ENCODE results near the gene PIGV.

Gene PIGV

DNA sequence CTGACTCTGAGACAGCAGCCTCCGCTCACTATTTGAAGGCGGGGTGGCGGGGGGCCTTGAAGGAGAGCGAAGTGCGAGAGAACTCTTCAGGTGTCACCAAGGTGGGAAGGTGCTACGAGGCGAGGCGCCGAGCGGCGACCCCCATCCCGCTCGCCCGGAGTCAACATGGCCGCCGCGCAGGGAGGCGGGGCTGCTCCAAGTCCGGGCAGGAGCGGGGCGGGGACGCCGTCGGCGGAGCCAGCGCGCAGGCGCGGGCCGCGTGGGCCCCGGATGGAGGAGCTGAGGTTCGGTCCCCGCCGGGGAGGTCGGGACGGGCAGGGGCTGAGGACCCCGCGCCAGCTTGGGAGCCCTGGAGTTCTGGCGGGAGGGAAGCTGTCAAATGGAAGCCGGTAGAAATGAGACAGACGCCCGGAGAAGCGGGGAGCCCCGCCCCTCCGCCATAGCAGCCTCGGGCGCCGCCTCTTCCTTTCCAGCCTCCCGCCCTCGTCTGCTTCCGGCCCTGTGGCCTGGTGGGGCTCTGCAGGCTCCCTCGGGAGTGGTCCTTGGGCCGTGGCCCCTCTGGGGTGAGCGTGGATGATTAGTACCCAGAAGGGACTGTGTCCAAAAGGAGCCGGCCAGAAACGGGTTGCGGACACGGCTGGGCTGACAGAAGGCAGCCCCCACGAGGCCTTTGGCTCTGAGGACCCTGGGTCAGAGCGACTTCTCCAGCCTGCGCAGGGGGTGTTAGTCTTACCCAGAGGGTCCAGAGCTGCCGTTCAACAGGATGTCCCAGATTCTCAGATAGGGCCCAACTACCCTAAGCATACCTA, at the start of gene PIGV:
Gene PIGV (plus strand): TSS at position 245 of the 809 bp plus-strand sequence. CDS start 2,866 bp downstream, outside the sequence.
- no peak for DNase-seq (ENCODE audit: low read depth, low spot score)

GRCh38 chr1:26739329-26739914, 48.3 kb upstream of the PIGV start:
- no peak for DNase-seq (ENCODE audit: low read depth, low spot score)

GRCh38 chr1:26740023-26740634, 47.6 kb upstream of the PIGV start:
- DNase-seq (ENCODE audit: low read depth, low spot score) = no peak

DNA sequence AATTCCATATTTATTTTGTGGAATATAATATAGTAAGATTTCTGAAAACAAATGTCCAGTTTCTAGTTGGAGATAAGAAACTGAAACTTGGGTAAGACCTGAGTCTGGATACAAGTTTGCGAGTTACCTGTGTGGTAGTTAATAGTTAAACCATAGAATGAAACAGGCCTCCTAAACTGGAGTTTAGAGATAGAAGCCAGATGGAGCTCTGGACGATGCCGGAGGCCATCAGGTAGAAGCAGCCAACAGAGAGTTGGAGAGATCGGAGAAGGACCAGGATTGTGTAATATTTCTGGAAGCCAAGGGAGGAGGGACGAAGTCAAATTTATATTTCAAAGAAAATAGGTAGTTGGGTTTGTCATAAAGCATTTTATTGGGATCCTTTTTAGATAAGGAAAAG, 46.8 kb upstream of the PIGV start:
- no peak for DNase-seq (ENCODE audit: low read depth, low spot score)

DNA sequence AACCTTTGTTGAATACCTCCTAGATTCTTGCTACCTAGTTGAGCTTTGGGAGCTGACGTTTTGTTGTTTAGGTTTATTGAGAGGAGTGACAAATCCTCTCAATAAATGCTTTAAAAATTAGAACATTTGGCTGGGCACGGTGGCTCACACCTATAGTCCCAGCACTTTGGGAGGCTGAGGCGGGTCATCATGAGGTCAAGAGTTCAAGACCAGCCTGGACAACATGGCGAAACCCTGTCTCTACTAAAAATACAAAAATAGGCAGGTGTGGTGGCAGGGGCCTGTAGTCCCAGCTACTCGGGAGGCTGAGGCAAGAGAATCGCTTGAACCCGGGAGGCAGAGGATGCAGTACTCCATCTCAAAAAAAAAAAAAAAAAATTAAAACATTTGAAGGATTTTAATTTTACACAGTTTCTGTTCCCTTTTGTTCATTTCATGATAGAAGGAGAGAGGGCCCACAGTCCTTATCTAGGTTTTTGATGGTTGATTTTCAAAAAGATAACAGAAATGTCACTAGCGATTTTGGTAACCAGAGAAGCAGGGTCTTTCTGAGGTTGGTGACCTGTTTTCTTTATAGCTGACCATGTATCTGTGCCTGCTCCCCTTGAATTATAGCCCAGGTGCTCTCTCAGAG, 44.2 kb upstream of the PIGV start:
- no peak for DNase-seq (ENCODE audit: low read depth, low spot score)

GRCh38 chr1:26744075-26744959, 43.4 kb upstream of the PIGV start:
- DNase-seq (ENCODE audit: low read depth, low spot score) = peak; percentile 47

DNA sequence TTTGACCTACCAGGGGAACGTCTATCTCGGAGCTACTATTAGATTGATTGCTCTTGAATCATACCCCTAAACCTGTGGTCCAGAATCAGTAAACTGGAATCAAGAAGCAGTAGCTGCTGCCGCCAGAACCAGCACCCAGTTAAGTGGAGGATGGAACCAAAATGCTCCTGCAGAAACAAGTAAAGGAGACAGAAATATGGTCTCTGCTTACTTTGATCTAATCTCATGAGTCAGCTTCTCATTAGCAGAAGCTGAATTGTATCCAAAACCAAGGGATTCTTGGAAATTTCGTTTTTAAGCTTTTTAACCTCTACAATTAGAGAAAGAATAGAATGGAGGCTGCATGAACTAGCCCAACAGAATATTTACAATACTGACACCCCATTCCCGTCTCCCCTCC, 42.6 kb upstream of the PIGV start:
- no peak for DNase-seq (ENCODE audit: low read depth, low spot score)

DNA sequence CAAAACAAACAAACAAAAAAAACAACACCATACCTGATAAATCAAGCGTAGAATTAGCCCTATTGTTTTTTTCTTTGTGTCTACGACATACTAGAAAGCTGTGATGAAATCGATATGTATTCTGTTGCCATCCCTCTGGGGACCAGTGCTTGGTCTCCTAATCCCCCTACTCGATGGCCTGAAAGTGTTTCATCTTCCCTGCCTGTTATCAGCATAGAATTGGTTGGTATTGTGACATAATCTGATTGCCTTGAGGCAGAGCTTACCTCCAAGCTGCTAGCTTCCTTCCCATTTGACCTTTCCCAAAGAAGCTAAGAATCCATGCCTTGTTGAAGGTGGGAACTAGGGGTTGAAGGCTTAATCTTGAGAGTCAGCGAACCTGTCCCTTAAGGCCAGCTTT, 40.7 kb upstream of the PIGV start:
- DNase-seq (ENCODE audit: low read depth, low spot score) = no peak

- DNase-seq (ENCODE audit: low read depth, low spot score) = no peak
Measured at GRCh38 chr1:26748351-26748750, 39.4 kb upstream of the PIGV start.

- DNase-seq (ENCODE audit: low read depth, low spot score) = no peak
Measured at GRCh38 chr1:26749458-26749857, 38.3 kb upstream of the PIGV start.

GRCh38 chr1:26750428-26750827, 37.3 kb upstream of the PIGV start:
- no peak for DNase-seq (ENCODE audit: low read depth, low spot score)

GRCh38 chr1:26752519-26752918, 35.2 kb upstream of the PIGV start:
- no peak for DNase-seq (ENCODE audit: low read depth, low spot score)

DNA sequence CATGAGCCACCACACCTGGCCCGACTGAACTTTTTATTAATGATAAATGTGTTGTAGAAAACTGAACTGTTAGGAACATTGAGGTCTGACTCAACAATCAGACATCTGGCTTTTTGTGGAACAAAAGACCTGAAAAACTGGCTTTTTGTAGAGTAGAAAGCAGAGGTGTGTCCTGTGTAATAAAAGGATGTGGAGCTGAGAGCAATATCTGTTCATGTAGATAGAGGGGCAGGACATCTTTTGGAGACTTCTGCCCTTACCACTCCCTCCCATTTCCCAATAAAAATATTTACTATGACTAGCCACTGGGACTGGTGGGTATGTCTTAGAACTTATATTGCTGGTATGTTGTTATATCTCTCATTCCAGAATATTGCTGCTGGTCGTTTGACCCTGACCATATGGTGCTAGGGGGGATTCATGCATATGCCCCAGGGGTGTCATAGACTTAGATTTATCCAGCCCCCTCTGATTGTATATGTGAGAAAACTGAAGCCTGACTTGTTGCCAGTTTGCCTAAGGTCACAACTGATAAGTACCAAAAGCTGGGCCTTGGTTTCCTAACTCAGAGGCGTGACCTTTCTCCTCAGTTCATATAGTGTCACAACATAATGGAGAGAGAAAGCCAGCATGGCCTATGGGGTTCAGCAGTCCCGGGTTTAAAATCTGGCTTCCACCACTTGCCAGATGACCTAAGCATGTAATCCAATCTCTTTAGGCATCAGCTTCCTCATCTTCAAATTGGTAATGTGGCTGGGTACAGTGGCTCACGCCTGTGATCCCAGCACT, 33.5 kb upstream of the PIGV start:
- DNase-seq (ENCODE audit: low read depth, low spot score) = no peak

GRCh38 chr1:26758358-26758757, 29.4 kb upstream of the PIGV start:
- DNase-seq (ENCODE audit: low read depth, low spot score) = no peak

- no peak for DNase-seq (ENCODE audit: low read depth, low spot score)
Measured at GRCh38 chr1:26759531-26759930, 28.2 kb upstream of the PIGV start.

DNA sequence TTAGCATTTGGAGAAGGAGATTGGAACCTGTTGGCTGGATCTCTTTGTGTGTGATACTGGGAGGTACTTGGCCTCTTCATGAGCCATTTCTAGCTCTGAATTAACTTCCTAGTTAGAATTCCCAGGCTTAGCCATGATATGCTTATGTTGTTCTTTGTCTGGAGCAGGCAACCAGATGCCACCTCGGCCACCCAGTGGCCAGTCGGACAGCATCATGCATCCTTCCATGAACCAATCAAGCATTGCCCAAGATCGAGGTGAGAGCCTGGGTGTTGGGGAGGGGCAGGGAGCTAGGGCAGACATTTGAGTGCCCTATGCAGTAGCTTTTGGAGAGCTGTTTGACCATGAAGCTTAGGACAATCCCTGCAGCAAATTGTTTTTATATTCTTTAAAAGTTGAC, 26.5 kb upstream of the PIGV start:
- DNase-seq (ENCODE audit: low read depth, low spot score) = no peak

- DNase-seq (ENCODE audit: low read depth, low spot score) = no peak
Measured at GRCh38 chr1:26767714-26768113, 20.0 kb upstream of the PIGV start.

DNA sequence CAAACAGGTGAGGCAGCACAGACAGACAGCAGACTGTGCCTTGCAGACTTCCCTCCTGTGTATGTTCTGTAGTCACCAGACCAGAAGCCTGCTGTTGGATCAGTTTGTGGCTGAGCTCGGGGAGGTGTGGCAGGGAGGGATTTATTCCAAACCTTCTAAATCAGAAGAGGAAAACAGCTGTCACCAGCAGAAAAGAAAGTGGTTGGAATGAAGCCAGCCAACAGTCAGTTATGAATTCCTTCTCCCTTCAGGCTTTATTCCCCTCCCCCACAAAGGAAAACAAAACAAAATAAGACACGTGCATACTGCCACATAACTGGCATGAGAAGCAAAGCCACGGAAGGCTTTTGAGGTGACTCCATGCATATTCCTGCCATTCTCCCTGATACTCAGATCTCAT, 19.0 kb upstream of the PIGV start:
- peak; percentile 57 for DNase-seq (ENCODE audit: low read depth, low spot score)

DNA sequence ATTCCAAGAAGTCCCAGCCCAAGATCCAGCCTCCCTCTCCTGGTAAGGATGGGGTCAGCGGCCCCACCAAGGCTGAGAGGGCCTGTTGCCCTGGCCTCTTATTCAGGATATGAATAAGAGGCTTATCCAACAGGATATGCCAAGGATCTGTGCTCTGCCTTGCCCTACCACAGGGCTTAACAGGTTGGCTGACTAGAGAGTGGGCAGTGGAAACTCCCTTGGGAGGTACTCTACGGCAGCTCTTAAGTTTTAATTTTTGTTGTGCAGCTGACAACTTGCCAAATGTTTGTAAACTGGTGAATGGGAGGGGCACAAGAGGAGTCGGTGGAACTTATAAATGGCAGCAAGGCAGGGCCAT, 16.5 kb upstream of the PIGV start:
- no peak for DNase-seq (ENCODE audit: low read depth, low spot score)

- peak; percentile 82 for DNase-seq (ENCODE audit: low read depth, low spot score)
Measured at GRCh38 chr1:26771643-26772321, 16.0 kb upstream of the PIGV start.

Measured in brain pericyte (primary cell).